A172 (cell line): ENCODE results near the gene NFKB2. TPM values are rescaled to one million over a fixed set of nuclear protein-coding genes. Genes with fewer than 3 reads are reported as not detected.

Source experiments
- DNase-seq: peaks from one replicate; pipeline ENCODE4 v3.0.0-alpha.2; 2015; ENCODE audit warnings: low spot score
- total RNA-seq: library from RNA; depleted of rRNA; stranded (reverse); fragments of >200 nt; shearing (Covaris generic); gene quantifications from 2 replicates; pipeline ENCODE4 v1.2.3, GENCODE V29; 2014; rRNA removed

The NFKB2 gene
- total RNA-seq, 1 experiment from 2014 or later = 63.0 TPM

GRCh38 chr10:102451105-102451969, 55.8 kb downstream of the NFKB2 start, which contains the start of gene C10orf95:
Gene C10orf95, minus strand, starts transcription at chr10:102451543. Its CDS starts 450 bp downstream, at chr10:102451093.
- DNase-seq = no peak

Other genes with a start within 250 kb of the NFKB2 start
- 77.2 and 87.7 TPM in 2 replicates for gene NOLC1, start 243.3 kb upstream of the NFKB2 start, total RNA-seq
- not detected in 2 replicates for gene ELOVL3, start 169.4 kb upstream of the NFKB2 start, total RNA-seq
- gene PITX3, start 154.2 kb upstream of the NFKB2 start, total RNA-seq = not detected in 2 replicates
- gene GBF1, start 150.2 kb upstream of the NFKB2 start, total RNA-seq = 31.9 and 32.9 TPM in 2 replicates
- gene PSD, start 23.1 kb downstream of the NFKB2 start, total RNA-seq = 0.07 TPM in 1 of 2 replicates, not detected in the other
- 14.6 and 20.0 TPM in 2 replicates for gene FBXL15, start 25.1 kb downstream of the NFKB2 start, total RNA-seq
- gene CUEDC2, start 36.9 kb downstream of the NFKB2 start, total RNA-seq = 121 and 123 TPM in 2 replicates
- gene C10orf95, start 55.8 kb downstream of the NFKB2 start, total RNA-seq = not detected in 2 replicates
- gene ACTR1A, start 107.0 kb downstream of the NFKB2 start, total RNA-seq = 163 and 193 TPM in 2 replicates
- 3.7 and 4.9 TPM in 2 replicates for gene SUFU, start 108.3 kb downstream of the NFKB2 start, total RNA-seq
- 66.8 and 68.3 TPM in 2 replicates for gene TRIM8, start 248.8 kb downstream of the NFKB2 start, total RNA-seq